ENCODE measurements around the gene ETS2. TPM values are rescaled to one million over a fixed set of nuclear protein-coding genes. Genes with fewer than 3 reads are reported as not detected.

ETS2 gene
- total RNA-seq: 10 to 100 TPM; 87.3 to 92.3 TPM
- long read RNA-seq, donor 1, transcript ETS2-202 (10 exons, 3,766 nt): major isoform, 20 of 40 reads
- long read RNA-seq, donor 1, partial matches to known transcripts: 16 of 40 reads
- long read RNA-seq, donor 1, other reads (novel, unspliced or antisense): 4 of 40 reads
- long read RNA-seq, donor 2, transcript ETS2-202 (10 exons, 3,766 nt): major isoform, 18 of 41 reads
- long read RNA-seq, donor 2, partial matches to known transcripts: 22 of 41 reads
- long read RNA-seq, donor 2, other reads (novel, unspliced or antisense): 1 of 41 reads

- intact Hi-C loops (cut with DNase I): loop anchor here (10.0 kb wide), 2 partner anchors 51 to 329 kb away; no protein-coding TSS in a partner anchor
- peak; percentile 97 for DNase-seq (ENCODE audit: low spot score)
Measured at GRCh38 chr21:38805328-38806152, at the start of gene ETS2. Gene ETS2, plus strand, starts transcription at chr21:38805929. Its CDS starts 4,106 bp downstream, at chr21:38810035.

GRCh38 chr21:38756746-38757145 lies 49.0 kb upstream of the ETS2 start:
- intact Hi-C loops (cut with DNase I): loop anchor here in 1 of 2 donors (10.0 kb wide), 2 partner anchors 48 to 158 kb away; partner anchors contain the start of gene ETS2
- DNase-seq (ENCODE audit: low spot score): no peak

- no peak for DNase-seq (ENCODE audit: low spot score)
- intact Hi-C loops (cut with DNase I): loop anchor here in 1 of 2 donors (10.0 kb wide), 2 partner anchors 46 to 156 kb away; partner anchors contain the start of gene ETS2
Measured at GRCh38 chr21:38758501-38759214, 47.1 kb upstream of the ETS2 start.

- no peak for DNase-seq (ENCODE audit: low spot score)
- intact Hi-C loops (cut with DNase I): loop anchor here in 1 of 2 donors (10.0 kb wide), 2 partner anchors 45 to 155 kb away; partner anchors contain the start of gene ETS2
Measured at GRCh38 chr21:38759413-38759812, 46.3 kb upstream of the ETS2 start.

- intact Hi-C loops (cut with DNase I): no loop called here
- no peak for DNase-seq (ENCODE audit: low spot score)
Measured at GRCh38 chr21:38760017-38760761, 45.5 kb upstream of the ETS2 start.

- no peak for DNase-seq (ENCODE audit: low spot score)
- intact Hi-C loops (cut with DNase I): no loop called here
Measured at GRCh38 chr21:38760762-38761155, 45.0 kb upstream of the ETS2 start.

- intact Hi-C loops (cut with DNase I): no loop called here
- no peak for DNase-seq (ENCODE audit: low spot score)
Measured at GRCh38 chr21:38761531-38761930, 44.2 kb upstream of the ETS2 start.

GRCh38 chr21:38765056-38765455 lies 40.7 kb upstream of the ETS2 start:
- no peak for DNase-seq (ENCODE audit: low spot score)
- intact Hi-C loops (cut with DNase I): no loop called here

GRCh38 chr21:38766987-38767722 lies 38.6 kb upstream of the ETS2 start:
- intact Hi-C loops (cut with DNase I): no loop called here
- DNase-seq (ENCODE audit: low spot score): no peak

GRCh38 chr21:38768471-38769063 lies 37.2 kb upstream of the ETS2 start:
- intact Hi-C loops (cut with DNase I): no loop called here
- DNase-seq (ENCODE audit: low spot score): no peak

GRCh38 chr21:38769191-38769780 lies 36.4 kb upstream of the ETS2 start:
- intact Hi-C loops (cut with DNase I): no loop called here
- no peak for DNase-seq (ENCODE audit: low spot score)

GRCh38 chr21:38770660-38771059 lies 35.1 kb upstream of the ETS2 start:
- intact Hi-C loops (cut with DNase I): no loop called here
- DNase-seq (ENCODE audit: low spot score): no peak

GRCh38 chr21:38771536-38771935 lies 34.2 kb upstream of the ETS2 start:
- intact Hi-C loops (cut with DNase I): no loop called here
- no peak for DNase-seq (ENCODE audit: low spot score)

GRCh38 chr21:38772646-38773045 lies 33.1 kb upstream of the ETS2 start:
- DNase-seq (ENCODE audit: low spot score): no peak
- intact Hi-C loops (cut with DNase I): no loop called here

GRCh38 chr21:38773099-38774061 lies 32.3 kb upstream of the ETS2 start:
- intact Hi-C loops (cut with DNase I): no loop called here
- DNase-seq (ENCODE audit: low spot score): peak; percentile 88

- intact Hi-C loops (cut with DNase I): no loop called here
- DNase-seq (ENCODE audit: low spot score): no peak
Measured at GRCh38 chr21:38774152-38774551, 31.6 kb upstream of the ETS2 start.

Measured in posterior vena cava (tissue), 2 donors.